Thoracic aorta (tissue), 2 donors: ENCODE results near the gene OR52A5. TPM values are rescaled to one million over a fixed set of nuclear protein-coding genes. Genes with fewer than 3 reads are reported as not detected.

Experiments used
- ATAC-seq: fragments of 150-250 bp; one replicate; pipeline ENCODE4 v1.8.0; 2017; ENCODE audit warnings: low read depth; ENCODE audit not compliant: insufficient number of reproducible peaks, low FRiP score
- DNase-seq: peaks from one replicate; pipeline ENCODE4 v3.0.0-alpha.2; 2020; ENCODE audit warnings: low spot score
- H3K27ac ChIP-seq, 2 donors: fragments of 200-600 bp; sonication (generic); 1 replicate in 1 of 2; 2 replicates in 1 of 2; pipeline ENCODE4 v1.5.1; 2016; ENCODE audit warnings: mild to moderate bottlenecking in 2 of 2, moderate library complexity in 2 of 2
- H3K27me3 ChIP-seq: fragments of 200-600 bp; sonication (generic); replicated peaks from 2 replicates; pipeline ENCODE4 v1.6.0; 2016; ENCODE audit warnings: mild to moderate bottlenecking; ENCODE audit not compliant: insufficient read depth
- H3K36me3 ChIP-seq: fragments of 200-600 bp; sonication (generic); one replicate; pipeline ENCODE4 v1.5.1; 2016
- H3K4me1 ChIP-seq, 2 donors: fragments of 200-600 bp; sonication (generic); 1 replicate in 1 of 2; 2 replicates in 1 of 2; pipeline versions ENCODE4 v1.5.1 to v1.6.0; 2016; ENCODE audit warnings: low read depth in 2 of 2, mild to moderate bottlenecking in 1 of 2; ENCODE audit not compliant: control insufficient read depth in 1 of 2
- H3K4me3 ChIP-seq: fragments of 200-600 bp; sonication (generic); 2 replicates; pipeline ENCODE4 v1.5.1; 2016; ENCODE audit warnings: mild to moderate bottlenecking
- H3K9me3 ChIP-seq: fragments of 200-600 bp; sonication (generic); 2 replicates; pipeline ENCODE4 v1.5.1; 2016
- CTCF ChIP-seq: fragments of 200-600 bp; sonication (generic); IDR thresholded peaks from one replicate; pipeline ENCODE4 v1.5.1; 2019; ENCODE audit warnings: antibody characterized with exemption
- total RNA-seq, 2 donors: library from RNA; depleted of rRNA; stranded (reverse); fragments of >200 nt; gene quantifications; one replicate each; pipeline versions ENCODE4 v1.1.0 to v1.2.3, GENCODE V29; 2016

Gene OR52A5
- total RNA-seq, 2 donors from 2014 or later: not detected

- DNase-seq: no peak
- no peak overlapping the region for H3K4me3 ChIP-seq
Observed at GRCh38 chr11:5123802-5124521, 14.2 kb downstream of the OR52A5 start.

GRCh38 chr11:5118893-5119292 is 19.3 kb downstream of the OR52A5 start:
- Histone ChIP-seq H3K4me1 (no peaks in the 10 kb centered on the region), H3K27me3 (no peaks in the 10 kb centered on the region), H3K4me3 (no peak overlapping the region), H3K9me3 (no peaks in the 10 kb centered on the region), H3K36me3 (no peaks in the 10 kb centered on the region), H3K27ac (no peak overlapping the region)
- ATAC-seq: no peak
- DNase-seq: no peak
- TF ChIP-seq CTCF: no peak

More at GRCh38 chr11:5123802-5124521, 14.2 kb downstream of the OR52A5 start:
- no peaks in the 10 kb centered on the region for H3K4me1 ChIP-seq
- no peaks in the 10 kb centered on the region for H3K27me3 ChIP-seq
- peak; percentile 45 for TF ChIP-seq CTCF
- no peak for ATAC-seq
- H3K27ac ChIP-seq: no peak overlapping the region
- no peaks in the 10 kb centered on the region for H3K9me3 ChIP-seq
- H3K36me3 ChIP-seq: no peaks in the 10 kb centered on the region

GRCh38 chr11:5117588-5117987 is 20.6 kb downstream of the OR52A5 start:
- Histone ChIP-seq H3K4me3 (no peak overlapping the region), H3K36me3 (no peaks in the 10 kb centered on the region), H3K27me3 (no peaks in the 10 kb centered on the region), H3K27ac (no peak overlapping the region), H3K9me3 (no peaks in the 10 kb centered on the region), H3K4me1 (no peaks in the 10 kb centered on the region)
- TF ChIP-seq CTCF: no peak
- DNase-seq: no peak
- no peak for ATAC-seq

GRCh38 chr11:5115339-5115738 is 22.8 kb downstream of the OR52A5 start:
- H3K27ac ChIP-seq: no peak overlapping the region
- no peak for TF ChIP-seq CTCF
- H3K27me3 ChIP-seq: no peaks in the 10 kb centered on the region
- H3K4me3 ChIP-seq: no peak overlapping the region
- ATAC-seq (no peak), DNase-seq (no peak)
- H3K4me1 ChIP-seq: no peaks in the 10 kb centered on the region
- H3K9me3 ChIP-seq: no peaks in the 10 kb centered on the region
- H3K36me3 ChIP-seq: no peaks in the 10 kb centered on the region

- H3K27me3 ChIP-seq: no peaks in the 10 kb centered on the region
- TF ChIP-seq CTCF: no peak
- no peak overlapping the region for H3K27ac ChIP-seq
- ATAC-seq: no peak
- DNase-seq: no peak
- no peaks in the 10 kb centered on the region for H3K9me3 ChIP-seq
- H3K36me3 ChIP-seq: no peaks in the 10 kb centered on the region
- H3K4me1 ChIP-seq: no peaks in the 10 kb centered on the region
- H3K4me3 ChIP-seq: no peak overlapping the region
Observed at GRCh38 chr11:5107285-5107684, 30.9 kb downstream of the OR52A5 start.
